ENCODE results near the gene UBE2S. TPM values are rescaled to one million over a fixed set of nuclear protein-coding genes. Genes with fewer than 3 reads are reported as not detected.
A peak's percentile ranks its signal among the peaks of the same experiment; 100 is the strongest.

Gene UBE2S
- total RNA-seq, 2 experiments from 2014 or later = 50.9 to 62.9 TPM

GRCh38 chr19:55353356-55353802, 54.2 kb downstream of the UBE2S start:
- no peak for DNase-seq
- intact Hi-C loops (cut with DNase I, micrococcal nuclease) = loop anchor here in 1 of 2 experiments (5.0 kb wide), 1 partner anchor 34 kb away; the partner anchor contains the start of gene RPL28
- Histone ChIP-seq H3K4me1 (ENCODE audit: insufficient read depth, low read length) (peaks cover 29% of the 10 kb centered on the region), H3K36me3 (ENCODE audit: insufficient read depth, low read length) (no peaks in the 10 kb centered on the region), H3K9me3 (ENCODE audit: control insufficient read depth in 1 of 2, insufficient read depth in 1 of 2, low read length in 2 of 2) (peaks cover 0 to 28% of the 10 kb centered on the region in 2 experiments), H3K27me3 (ENCODE audit: control insufficient read depth in 1 of 2, insufficient read depth in 2 of 2, low read length in 2 of 2) (peaks cover 34% of the 10 kb centered on the region in 2 experiments), H3K4me3 (ENCODE audit: low read length) (peak overlapping the region; percentile 54), H3K27ac (ENCODE audit: low read depth in 1 of 2, low read length in 2 of 2) (no peak overlapping the region)
- ATAC-seq (ENCODE audit: poor library complexity) = peak; percentile 12
- H3K36me3 Mint-ChIP-seq (ENCODE audit: low read depth) = no peaks in the 10 kb centered on the region
- H3K4me1 Mint-ChIP-seq (ENCODE audit: low read depth) = peaks cover 25% of the 10 kb centered on the region
- no peak overlapping the region for H3K27ac Mint-ChIP-seq
- CTCF ChIA-PET = no interaction called here
- H3K4me3 Mint-ChIP-seq = peak overlapping the region; percentile 70
- peaks cover 58% of the 10 kb centered on the region for H3K27me3 Mint-ChIP-seq
- H3K9me3 Mint-ChIP-seq = no peaks in the 10 kb centered on the region
- TF ChIP-seq CTCF (IDR thresholded peaks at IDR 0.05) = no peak
- POLR2A ChIA-PET = interaction anchor here (1.4 kb wide), 1 partner anchor 31 kb away, joined by 6 read pairs; the partner anchor contains the start of gene TMEM238

GRCh38 chr19:55352549-55353145, 54.9 kb downstream of the UBE2S start:
- peaks cover 0 to 31% of the 10 kb centered on the region in 2 experiments for H3K9me3 ChIP-seq (ENCODE audit: control insufficient read depth in 1 of 2, insufficient read depth in 1 of 2, low read length in 2 of 2)
- H3K4me3 Mint-ChIP-seq = peak overlapping the region; percentile 70
- CTCF ChIA-PET = interaction anchor here (1.3 kb wide), 1 partner anchor 13 kb away, joined by 3 read pairs; no protein-coding TSS in a partner anchor
- no peak for ATAC-seq (ENCODE audit: poor library complexity)
- POLR2A ChIA-PET = interaction anchor here (0.6 to 1.4 kb wide), 3 partner anchors 8 to 32 kb away, joined by 3 to 6 read pairs (median 3); partner anchors contain the start of genes KMT5C and TMEM238
- H3K27me3 ChIP-seq (ENCODE audit: control insufficient read depth in 1 of 2, insufficient read depth in 2 of 2, low read length in 2 of 2) = peaks cover 34% of the 10 kb centered on the region in 2 experiments
- no peak for DNase-seq
- no peak overlapping the region for H3K27ac ChIP-seq (ENCODE audit: low read depth in 1 of 2, low read length in 2 of 2)
- H3K27ac Mint-ChIP-seq = no peak overlapping the region
- H3K36me3 Mint-ChIP-seq (ENCODE audit: low read depth) = no peaks in the 10 kb centered on the region
- H3K4me1 ChIP-seq (ENCODE audit: insufficient read depth, low read length) = peaks cover 29% of the 10 kb centered on the region
- no peaks in the 10 kb centered on the region for H3K36me3 ChIP-seq (ENCODE audit: insufficient read depth, low read length)
- no peak for TF ChIP-seq CTCF (IDR thresholded peaks at IDR 0.05)
- H3K27me3 Mint-ChIP-seq = peaks cover 58% of the 10 kb centered on the region
- no peaks in the 10 kb centered on the region for H3K9me3 Mint-ChIP-seq
- H3K4me1 Mint-ChIP-seq (ENCODE audit: low read depth) = peaks cover 25% of the 10 kb centered on the region
- intact Hi-C loops (cut with DNase I, micrococcal nuclease) = loop anchor here in 1 of 2 experiments (5.0 kb wide), 1 partner anchor 35 kb away; the partner anchor contains the start of gene RPL28
- no peak overlapping the region for H3K4me3 ChIP-seq (ENCODE audit: low read length)

- Mint-ChIP-seq H3K27ac (no peak overlapping the region), H3K9me3 (no peaks in the 10 kb centered on the region), H3K27me3 (peaks cover 52% of the 10 kb centered on the region), H3K36me3 (ENCODE audit: low read depth) (no peaks in the 10 kb centered on the region), H3K4me3 (no peak overlapping the region), H3K4me1 (ENCODE audit: low read depth) (peaks cover 25% of the 10 kb centered on the region)
- peaks cover 34% of the 10 kb centered on the region in 2 experiments for H3K27me3 ChIP-seq (ENCODE audit: control insufficient read depth in 1 of 2, insufficient read depth in 2 of 2, low read length in 2 of 2)
- DNase-seq (no peak), ATAC-seq (ENCODE audit: poor library complexity) (no peak)
- no peak overlapping the region for H3K4me3 ChIP-seq (ENCODE audit: low read length)
- H3K36me3 ChIP-seq (ENCODE audit: insufficient read depth, low read length) = no peaks in the 10 kb centered on the region
- CTCF ChIA-PET = interaction anchor here (1.3 kb wide), 1 partner anchor 13 kb away, joined by 3 read pairs; no protein-coding TSS in a partner anchor
- peaks cover 0 to 31% of the 10 kb centered on the region in 2 experiments for H3K9me3 ChIP-seq (ENCODE audit: control insufficient read depth in 1 of 2, insufficient read depth in 1 of 2, low read length in 2 of 2)
- H3K27ac ChIP-seq (ENCODE audit: low read depth in 1 of 2, low read length in 2 of 2) = no peak overlapping the region
- POLR2A ChIA-PET = interaction anchor here (0.6 to 0.9 kb wide), 2 partner anchors 9 to 13 kb away, joined by 3 read pairs; partner anchors contain the start of gene KMT5C
- intact Hi-C loops (cut with DNase I, micrococcal nuclease) = loop anchor here in 1 of 2 experiments (5.0 kb wide), 1 partner anchor 35 kb away; the partner anchor contains the start of gene RPL28
- no peak for TF ChIP-seq CTCF (IDR thresholded peaks at IDR 0.05)
- peaks cover 29% of the 10 kb centered on the region for H3K4me1 ChIP-seq (ENCODE audit: insufficient read depth, low read length)
These were observed 55.5 kb downstream of the UBE2S start for GRCh38 chr19:55352040-55352439.

Measured in CD4-positive, alpha-beta T cell (primary cell).